Muscle of arm (tissue), 14 donors: ENCODE measurements around the gene IGFL1. TPM values are rescaled to one million over a fixed set of nuclear protein-coding genes. Genes with fewer than 3 reads are reported as not detected.
"Not testable (repeated sequence)": the region's sequence is repeated elsewhere in the genome, so short reads cannot be mapped to it uniquely, and the experiment has no call there.

Experiments used
- DNase-seq: peaks from one replicate; pipeline ENCODE4 v3.0.0-alpha.2; 2013
- long read RNA-seq, 11 donors: transcript quantifications; one replicate each; lab custom pipeline, GENCODE V29; 2026
- polyA plus RNA-seq, 12 donors: library from polyadenylated mRNA; unstranded; fragments of 120-200 nt; gene quantifications; one replicate each; pipeline ENCODE4 v1.2.1, GENCODE V29; 2013; ENCODE audit not compliant: insufficient read length in 12 of 12

Gene IGFL1
- polyA plus RNA-seq = 10 to 100 TPM in 1 of 12 donors, 1 to 10 TPM in 2, not detected in 9; 1.7 to 10.6 (median 4.7) TPM
- long read RNA-seq, donor 1 = 0 reads
- long read RNA-seq, donor 2 = 0 reads
- long read RNA-seq, donor 3 = 0 reads
- long read RNA-seq, donor 4 = 0 reads
- long read RNA-seq, donor 5 = 0 reads
- long read RNA-seq, donor 6 = 0 reads
- long read RNA-seq, donor 7, partial matches to known transcripts = 0 of 1 reads
- long read RNA-seq, donor 7, other reads (novel, unspliced or antisense) = 0 of 1 reads
- long read RNA-seq, donor 8 = 0 reads
- long read RNA-seq, donor 9, partial matches to known transcripts = 0 of 1 reads
- long read RNA-seq, donor 9, other reads (novel, unspliced or antisense) = 0 of 1 reads
- long read RNA-seq, donor 10 = 0 reads
- long read RNA-seq, donor 11 = 0 reads

- DNase-seq = no peak
Measured at GRCh38 chr19:46229442-46229841, at the start of gene IGFL1. TSS of gene IGFL1 (plus strand) at chr19:46229742. CDS start at chr19:46229775, 33 bp downstream.

DNA sequence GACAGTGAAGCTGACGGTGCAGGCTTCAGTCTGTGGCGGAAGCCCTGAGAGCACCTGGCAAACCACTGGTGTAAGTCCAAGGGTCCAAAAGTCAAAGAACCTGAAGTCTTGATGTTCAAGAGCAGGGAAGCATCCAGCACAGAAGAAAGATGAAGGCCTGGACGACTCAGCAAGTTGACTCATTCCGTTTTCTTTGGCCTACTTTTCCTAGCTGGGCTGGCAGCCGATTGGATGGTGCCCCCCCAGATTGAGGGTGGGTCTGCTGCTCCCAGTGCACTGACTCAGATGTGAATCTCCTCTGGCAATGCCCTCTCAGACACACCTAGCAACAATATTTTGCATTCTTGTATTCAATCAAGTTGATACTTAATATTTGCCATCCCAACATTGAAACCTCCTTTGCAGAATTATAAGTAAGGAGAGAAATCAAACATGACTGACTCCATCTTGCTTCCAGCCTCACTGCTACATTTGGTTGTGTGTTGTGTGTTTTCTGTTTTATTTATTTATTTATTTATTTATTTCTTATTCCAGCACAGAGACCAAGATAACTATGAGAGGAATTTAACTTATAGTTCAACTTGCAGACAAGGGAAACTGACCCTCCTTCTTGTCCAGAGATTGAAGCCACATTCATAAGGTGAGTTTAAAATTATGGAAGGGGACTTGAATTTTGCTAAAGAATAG is 48.7 kb upstream of the IGFL1 start:
- no peak for DNase-seq

DNA sequence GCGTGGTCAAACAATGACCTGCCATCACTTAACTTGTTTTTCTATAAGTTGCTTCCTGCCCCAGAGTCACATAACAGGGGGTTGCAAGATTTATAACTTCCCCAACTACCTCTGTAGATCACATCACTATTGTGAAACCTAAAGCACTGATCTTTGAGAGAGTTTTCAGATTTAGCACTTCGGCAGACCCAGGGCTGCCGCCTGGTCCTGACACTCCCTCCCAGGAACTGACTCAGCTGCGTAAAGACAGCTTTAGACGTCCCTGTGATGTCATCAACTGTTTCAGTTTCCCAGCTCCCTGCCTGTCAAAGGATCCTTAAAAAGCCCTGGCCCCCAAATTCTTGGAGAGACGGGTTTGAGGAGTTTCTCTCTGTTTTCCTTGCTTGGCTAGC is 48.2 kb upstream of the IGFL1 start:
- no peak for DNase-seq

DNA sequence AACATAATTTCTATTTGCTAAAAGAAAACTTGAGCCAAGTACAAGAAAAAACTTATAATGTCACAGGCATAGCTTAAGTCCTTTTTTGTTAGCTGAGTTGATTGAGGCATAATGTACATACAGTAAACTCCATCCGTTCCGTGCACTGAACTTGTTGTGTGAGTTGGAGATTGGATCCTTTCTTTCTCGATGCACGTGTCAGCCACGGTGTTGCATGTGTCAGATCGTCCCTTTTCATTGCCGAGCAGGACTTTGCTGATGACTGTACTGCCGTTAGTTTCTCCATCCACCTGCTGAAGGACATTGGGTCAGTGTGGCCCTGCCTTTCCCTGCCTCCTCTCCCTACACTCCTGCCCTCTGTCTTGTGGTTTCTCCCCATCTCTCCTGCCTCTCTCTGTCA is 47.1 kb upstream of the IGFL1 start:
- DNase-seq = no peak

- DNase-seq = not testable (repeated sequence)
Measured at GRCh38 chr19:46184775-46185710, 44.5 kb upstream of the IGFL1 start.

DNA sequence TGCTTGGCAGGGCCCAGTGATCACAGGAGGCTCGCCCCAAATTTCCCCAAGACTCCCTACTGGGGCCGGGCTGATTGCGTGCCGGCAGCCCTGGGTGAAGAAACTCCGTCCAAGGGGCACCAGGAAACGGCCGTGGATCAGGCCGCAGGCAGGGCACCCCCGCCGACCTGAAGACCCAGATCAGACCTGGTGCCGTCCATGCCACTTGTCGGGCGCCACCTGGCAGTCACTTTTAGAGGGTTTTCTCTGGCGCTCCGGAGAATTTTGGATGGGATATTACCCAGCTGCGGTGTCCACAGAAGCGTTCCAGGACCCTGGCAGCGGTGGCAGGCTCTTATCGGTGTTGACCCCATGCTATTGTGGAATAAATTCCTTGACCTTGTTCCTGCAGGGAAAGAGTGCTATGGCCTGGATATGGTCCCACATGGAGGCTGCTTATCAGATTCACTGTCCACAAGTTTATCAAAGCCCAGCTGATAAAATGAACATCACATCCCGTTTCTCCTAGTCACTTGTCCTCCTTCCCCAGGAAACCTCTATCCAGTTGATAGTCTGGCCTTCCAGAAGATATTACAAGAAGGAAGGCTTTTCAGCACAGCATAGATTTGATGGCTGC is 43.3 kb upstream of the IGFL1 start:
- no peak for DNase-seq

DNA sequence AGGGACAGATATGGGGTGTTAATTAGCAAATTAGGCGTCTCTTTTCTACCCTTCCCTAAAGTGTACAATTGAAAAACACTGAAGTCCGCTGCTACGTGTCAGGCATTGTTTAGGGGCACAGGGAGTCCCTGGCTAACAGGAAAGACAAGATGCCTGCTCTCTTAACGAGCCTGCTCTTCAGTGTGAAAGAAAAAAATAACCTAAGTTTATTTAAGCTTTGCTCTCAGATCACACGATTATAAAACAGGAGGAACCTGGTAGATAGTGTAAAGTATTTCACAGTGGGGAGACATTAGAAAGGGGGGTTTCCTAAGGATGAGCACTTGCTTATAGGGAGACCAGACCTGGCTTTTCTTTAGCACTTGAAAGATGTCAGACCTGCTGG is 42.8 kb upstream of the IGFL1 start:
- no peak for DNase-seq

DNA sequence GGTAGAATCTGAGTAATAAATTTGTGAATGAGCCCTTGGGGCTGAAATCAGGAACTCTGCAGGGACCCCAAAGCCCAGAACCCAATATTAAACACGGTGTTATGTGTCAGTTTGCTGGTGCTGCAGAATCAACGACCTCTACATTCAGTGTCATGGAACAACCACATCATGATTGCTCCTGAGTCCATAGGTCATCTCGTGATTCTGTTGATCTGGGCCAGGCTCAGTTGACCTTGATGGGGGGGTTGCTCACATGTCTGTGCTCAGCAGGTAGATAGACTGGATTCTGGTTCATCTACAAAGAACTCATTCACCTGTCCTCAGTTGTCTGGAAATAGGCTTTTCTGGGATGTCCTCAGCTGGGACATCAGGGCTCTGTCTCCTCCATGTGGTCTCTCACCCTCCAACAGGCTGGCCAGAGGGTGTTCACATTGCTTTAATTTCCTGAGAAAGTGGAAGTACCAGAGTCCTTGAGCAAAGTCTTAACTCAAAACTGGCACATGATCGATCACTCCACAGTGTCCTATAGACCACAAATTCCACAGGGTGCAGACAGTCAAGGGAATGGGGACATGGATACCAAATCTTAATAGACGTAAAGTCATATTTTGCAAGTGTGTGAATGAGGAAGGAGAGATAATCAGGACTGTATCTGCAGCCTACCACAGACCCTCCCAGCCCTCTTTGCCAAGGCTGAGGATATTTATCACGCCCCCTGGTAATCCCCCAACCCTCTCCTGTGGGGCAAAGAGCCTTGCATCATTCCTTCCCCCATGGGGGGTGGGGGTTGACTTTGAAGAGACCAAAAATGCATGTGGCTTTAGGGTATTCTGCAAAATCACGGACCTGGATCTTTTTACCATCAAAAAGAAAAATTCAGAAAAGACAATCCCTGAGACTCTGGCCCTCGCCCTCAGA is 39.3 kb upstream of the IGFL1 start:
- no peak for DNase-seq

DNA sequence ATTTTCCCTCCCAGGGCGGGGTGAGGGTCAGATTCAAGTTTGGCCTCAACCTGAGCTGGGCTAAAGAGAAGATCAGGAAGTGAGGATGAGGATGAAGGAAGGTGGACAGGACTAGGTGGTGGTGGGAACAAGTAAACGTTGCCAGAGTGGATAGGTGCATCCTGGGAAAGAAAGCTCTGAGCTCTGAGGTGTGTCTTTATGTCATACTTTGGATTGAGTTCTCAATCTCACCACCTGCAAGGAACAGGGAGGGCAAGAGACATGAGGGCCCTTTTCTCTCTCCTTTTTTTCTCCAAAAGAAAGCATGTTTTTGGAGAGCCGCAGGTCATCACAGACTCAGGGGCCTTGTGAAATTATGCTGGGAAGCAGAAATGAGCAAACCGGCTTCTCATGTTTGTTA is 38.2 kb upstream of the IGFL1 start:
- no peak for DNase-seq

DNA sequence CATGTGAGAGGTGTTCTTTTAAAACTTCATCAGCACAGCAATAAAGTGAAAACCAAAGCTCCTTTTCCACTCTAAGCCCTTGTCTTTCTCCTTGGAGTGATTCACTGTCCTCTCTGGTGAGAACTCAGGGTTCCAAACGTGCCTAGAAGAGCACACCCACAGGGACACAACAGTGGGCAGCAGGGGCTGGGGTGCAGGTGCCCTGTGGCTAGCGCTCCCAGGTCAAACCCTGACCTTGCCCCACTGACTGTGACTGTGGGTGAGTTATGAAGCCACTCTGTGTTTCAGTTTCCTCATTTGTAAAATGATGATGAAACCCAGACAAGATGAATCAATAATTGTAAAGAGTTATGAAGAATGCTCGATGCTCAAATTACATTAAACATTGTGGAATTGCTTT is 37.6 kb upstream of the IGFL1 start:
- no peak for DNase-seq

DNA sequence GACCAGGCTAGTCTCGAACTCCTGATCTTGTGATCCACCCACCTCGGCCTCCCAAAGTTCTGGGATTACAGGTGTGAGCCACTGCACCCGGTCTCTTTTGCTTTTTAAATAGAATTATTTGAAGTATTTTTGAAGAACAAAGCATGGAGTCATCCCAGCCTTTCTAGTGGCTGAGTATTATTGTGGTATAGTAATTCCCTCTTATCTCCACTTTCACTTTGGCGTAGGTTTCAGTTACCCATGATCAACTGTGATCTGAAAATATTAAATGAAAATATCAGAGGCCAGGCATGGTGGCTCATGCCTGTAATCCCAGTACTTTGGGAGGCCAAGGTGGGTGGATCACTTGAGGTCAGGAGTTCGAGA is 36.9 kb upstream of the IGFL1 start:
- not testable (repeated sequence) for DNase-seq

DNA sequence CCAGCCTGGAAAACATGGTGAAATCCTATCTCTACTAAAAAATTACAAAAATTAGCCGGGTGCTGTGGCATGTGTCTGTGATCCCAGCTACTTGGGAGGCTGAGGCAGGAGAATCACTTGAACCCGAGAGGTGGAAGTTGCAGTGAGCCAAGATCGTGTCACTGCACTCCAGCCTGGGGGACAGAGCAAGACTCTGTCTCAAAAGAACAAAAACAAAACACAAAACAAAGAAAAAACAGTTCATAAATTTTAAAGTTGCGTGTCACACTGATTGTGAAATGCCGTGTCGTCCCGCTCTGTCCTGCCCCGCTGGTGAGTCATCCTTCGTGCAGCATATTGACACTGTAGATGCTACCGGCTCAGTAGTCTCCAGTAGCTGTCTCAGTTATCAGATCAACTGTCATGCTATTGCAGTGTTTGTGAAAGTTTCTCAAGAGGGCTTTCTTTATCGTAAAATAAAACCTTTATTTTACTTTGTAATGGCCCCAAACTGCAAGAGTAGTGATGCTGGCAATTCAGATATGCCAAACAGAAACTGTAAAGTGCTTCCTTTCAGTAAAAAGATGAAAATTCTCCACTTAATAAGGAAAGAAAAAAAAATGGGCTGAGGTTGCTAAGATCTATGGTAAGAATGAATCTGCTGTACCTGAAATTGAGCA is 36.4 kb upstream of the IGFL1 start:
- no peak for DNase-seq

DNA sequence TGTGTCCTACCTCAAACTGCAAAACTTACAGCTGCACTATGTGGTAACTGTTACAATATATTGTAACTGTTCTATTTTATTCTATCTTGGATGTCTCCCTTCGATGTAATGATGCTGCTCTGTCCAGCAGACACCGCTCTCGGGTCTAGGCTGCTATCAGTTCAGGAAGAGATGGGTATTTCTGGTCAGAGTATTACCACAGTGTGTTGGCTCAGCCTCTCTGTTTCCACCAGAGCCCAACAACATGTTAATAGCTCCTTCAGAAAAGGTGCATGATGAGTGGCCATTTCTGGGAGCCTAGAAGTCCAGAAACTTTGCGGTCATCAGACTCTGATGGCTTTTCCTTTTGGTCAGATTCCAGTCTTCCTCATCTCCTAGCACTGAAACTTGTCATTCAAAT is 35.9 kb upstream of the IGFL1 start:
- DNase-seq = no peak

DNA sequence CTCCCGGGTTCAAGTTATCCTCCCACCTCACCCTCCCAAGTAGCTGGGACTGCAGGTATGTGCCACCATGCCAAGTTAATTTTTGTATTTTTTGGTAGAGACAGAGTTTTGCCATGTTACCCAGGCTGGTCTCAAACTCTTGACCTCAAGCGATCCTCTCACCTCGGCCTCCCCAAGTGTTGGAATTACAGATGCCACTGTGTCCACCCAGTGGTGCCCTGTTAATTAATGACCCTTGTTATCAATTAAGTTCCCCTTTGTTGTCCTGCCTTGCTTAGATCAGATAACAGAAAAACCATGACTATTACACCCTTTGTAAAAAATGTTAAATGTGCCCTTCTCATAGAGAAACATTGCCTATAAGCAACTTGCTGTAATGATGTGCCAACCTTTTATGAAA is 34.4 kb upstream of the IGFL1 start:
- no peak for DNase-seq

- DNase-seq = not testable (repeated sequence)
Measured at GRCh38 chr19:46195919-46196318, 33.6 kb upstream of the IGFL1 start.

- no peak for DNase-seq
Measured at GRCh38 chr19:46196410-46197124, 33.0 kb upstream of the IGFL1 start.

DNA sequence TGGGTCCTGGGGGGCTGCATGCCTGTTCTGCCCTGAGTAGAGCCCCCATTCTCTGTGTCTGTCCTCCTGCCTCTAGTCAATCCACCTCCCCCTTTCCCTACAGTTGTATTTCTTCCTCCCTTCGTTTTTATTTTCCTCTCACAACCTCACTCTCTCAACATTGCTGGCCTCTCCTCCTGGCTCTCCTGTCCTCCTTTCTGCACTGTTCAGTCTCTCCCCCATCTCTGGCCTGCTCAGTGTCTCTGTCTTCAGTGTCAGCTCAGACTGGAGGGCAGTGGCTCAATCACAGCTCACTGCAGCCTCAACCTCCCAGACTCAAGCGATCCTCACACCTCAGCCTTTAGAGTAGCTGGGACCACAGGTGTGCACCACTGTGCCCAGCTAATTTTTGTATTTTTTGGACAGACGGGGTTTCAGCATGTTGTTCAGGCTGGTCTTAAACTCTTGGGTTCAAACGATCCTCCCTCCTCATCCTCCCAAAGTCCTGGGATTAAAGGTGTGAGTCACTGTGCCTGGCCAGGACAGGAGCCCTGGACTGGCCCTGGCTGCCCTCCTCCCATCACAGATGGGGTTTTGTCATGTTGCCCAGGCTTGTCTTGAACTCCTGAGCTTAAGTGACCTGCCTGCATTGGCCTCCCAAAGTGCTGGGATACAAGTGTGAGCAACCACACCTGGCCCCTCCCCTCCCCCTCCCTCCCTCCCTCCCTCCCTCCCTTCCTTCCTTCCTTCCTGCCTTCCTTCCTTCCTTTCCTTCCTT is 32.0 kb upstream of the IGFL1 start:
- no peak for DNase-seq

DNA sequence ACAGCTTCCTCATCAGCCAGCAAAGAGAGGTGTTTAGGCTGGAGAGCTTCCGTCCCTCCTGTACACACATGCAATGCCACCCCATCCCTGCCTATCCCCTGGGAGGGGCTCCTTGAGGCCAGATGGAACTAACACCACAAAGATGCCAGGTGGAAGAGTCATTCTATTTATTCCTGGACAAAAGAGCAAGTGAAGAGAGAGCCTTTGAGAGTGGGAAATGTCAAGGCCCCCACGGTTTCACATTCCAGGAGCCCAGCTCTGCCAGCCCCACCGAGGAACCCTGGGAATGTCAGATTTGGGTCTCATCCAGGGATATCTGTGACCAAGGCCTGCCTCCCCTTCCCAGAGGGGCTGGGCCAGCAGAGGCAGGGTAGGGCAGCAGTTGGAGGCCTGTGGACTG is 30.8 kb upstream of the IGFL1 start:
- DNase-seq = no peak
